Erythroblast (primary cell): ENCODE results near the gene DLX2.

Experiments used
- DNase-seq, 2 experiments: peaks; one replicate each; lab custom pipeline; 2025; lab: John Stamatoyannopoulos, UW
- GATA1 ChIP-seq: IDR thresholded peaks from 2 replicates; pipeline ENCODE4 v1.6.1; 2011; ENCODE audit warnings: low read depth, mild to moderate bottlenecking, control low read depth, low read length, moderate library complexity
- POLR2A ChIP-seq: IDR thresholded peaks from 2 replicates; pipeline ENCODE4 v1.6.1; 2011; ENCODE audit warnings: mild to moderate bottlenecking, low read length

Gene DLX2

GRCh38 chr2:172100935-172101820 is 1.5 kb downstream of the DLX2 start:
- TF ChIP-seq POLR2A (no peak), GATA1 (no peak)
- peak; percentile 36 to 51 for DNase-seq

- TF ChIP-seq POLR2A: no peak
- no peak for TF ChIP-seq GATA1
- peak in 1 of 2 experiments; percentile 24 for DNase-seq
These were observed 2.4 kb downstream of the DLX2 start for GRCh38 chr2:172100080-172100934.

GRCh38 chr2:172099472-172100079 is 3.1 kb downstream of the DLX2 start:
- DNase-seq: no peak
- no peak for TF ChIP-seq POLR2A
- no peak for TF ChIP-seq GATA1

GRCh38 chr2:172098650-172099471 is 3.8 kb downstream of the DLX2 start:
- peak; percentile 42 to 80 for DNase-seq
- no peak for TF ChIP-seq POLR2A
- TF ChIP-seq GATA1: no peak

- TF ChIP-seq POLR2A: no peak
- TF ChIP-seq GATA1: no peak
- peak in 1 of 2 experiments; percentile 41 for DNase-seq
These were observed 4.4 kb downstream of the DLX2 start for GRCh38 chr2:172098287-172098649.

- peak; percentile 83 to 86 for DNase-seq
- TF ChIP-seq GATA1 (no peak), POLR2A (no peak)
These were observed 5.1 kb downstream of the DLX2 start for GRCh38 chr2:172097557-172098131.

- DNase-seq: peak in 1 of 2 experiments; percentile 26
These were observed 5.8 kb downstream of the DLX2 start for GRCh38 chr2:172096626-172097547.

GRCh38 chr2:172095905-172096625 is 6.6 kb downstream of the DLX2 start:
- TF ChIP-seq GATA1 (no peak), POLR2A (no peak)
- peak in 1 of 2 experiments; percentile 35 for DNase-seq

More at GRCh38 chr2:172096626-172097547, 5.8 kb downstream of the DLX2 start:
- no peak for TF ChIP-seq POLR2A
- TF ChIP-seq GATA1: no peak

GRCh38 chr2:172095146-172095904 is 7.4 kb downstream of the DLX2 start:
- TF ChIP-seq POLR2A: no peak
- TF ChIP-seq GATA1: no peak

More at GRCh38 chr2:172095146-172095904, 7.4 kb downstream of the DLX2 start:
- peak; percentile 25 to 58 for DNase-seq
